AG10803 (cell line): ENCODE data around the gene SLIRP.
"Not testable (repeated sequence)": the region's sequence is repeated elsewhere in the genome, so short reads cannot be mapped to it uniquely, and the experiment has no call there.

Experiments used
- DNase-seq: peaks from one replicate; pipeline ENCODE4 v3.0.0; 2010; ENCODE audit warnings: low read depth
- H3K4me3 ChIP-seq: 2 replicates; pipeline ENCODE4 v1.5.1; 2011; ENCODE audit warnings: mild to moderate bottlenecking, low read length, control low read depth
- CTCF ChIP-seq: conservative IDR thresholded peaks from 2 replicates; pipeline ENCODE4 v1.5.1; 2011; ENCODE audit warnings: mild to moderate bottlenecking, low read length, control low read depth, inconsistent platforms

SLIRP gene

GRCh38 chr14:77746064-77746702, 38.3 kb downstream of the SLIRP start:
- no peak overlapping the region for H3K4me3 ChIP-seq
- no peak for TF ChIP-seq CTCF
- no peak for DNase-seq

- not testable (repeated sequence) for DNase-seq
These were observed 39.5 kb downstream of the SLIRP start for GRCh38 chr14:77747425-77747824.

GRCh38 chr14:77752266-77752665, 44.4 kb downstream of the SLIRP start:
- no peak for DNase-seq
- TF ChIP-seq CTCF: no peak
- no peak overlapping the region for H3K4me3 ChIP-seq

More at GRCh38 chr14:77747425-77747824, 39.5 kb downstream of the SLIRP start:
- not testable (repeated sequence) for H3K4me3 ChIP-seq

GRCh38 chr14:77752799-77753516, 45.1 kb downstream of the SLIRP start:
- TF ChIP-seq CTCF: no peak
- DNase-seq: peak; percentile 2
- no peak overlapping the region for H3K4me3 ChIP-seq

GRCh38 chr14:77760381-77761204, 52.7 kb downstream of the SLIRP start, which contains the start of gene SNW1:
Gene SNW1, minus strand, starts transcription at chr14:77761156. Its CDS starts 29 bp downstream, at chr14:77761127.
- no peak for TF ChIP-seq CTCF
- peak; percentile 93 for DNase-seq

GRCh38 chr14:77761205-77761931, 53.5 kb downstream of the SLIRP start:
- peak; percentile 65 for DNase-seq
- peak; percentile 33 for TF ChIP-seq CTCF

More at GRCh38 chr14:77760381-77761204, 52.7 kb downstream of the SLIRP start, which contains the start of gene SNW1:
- H3K4me3 ChIP-seq: peak within 1 kb of the TSS; percentile 99

GRCh38 chr14:77763316-77763715, 55.4 kb downstream of the SLIRP start:
- H3K4me3 ChIP-seq: no peak overlapping the region
- TF ChIP-seq CTCF: no peak
- no peak for DNase-seq

More at GRCh38 chr14:77761205-77761931, 53.5 kb downstream of the SLIRP start:
- peak overlapping the region; percentile 99 for H3K4me3 ChIP-seq
